GM12875 (cell line): ENCODE data around the gene AIP.

Experiments
- H3K4me3 ChIP-seq: one replicate; pipeline ENCODE4 v1.5.1; 2011; ENCODE audit warnings: low read depth, low read length, control low read depth
- CTCF ChIP-seq: IDR thresholded peaks from 2 replicates; pipeline ENCODE4 v1.5.1; 2011; ENCODE audit warnings: low read depth, mild to moderate bottlenecking, control low read depth, inconsistent platforms, low read length, moderate library complexity, borderline replicate concordance; ENCODE audit not compliant: insufficient read depth

AIP gene

GRCh38 chr11:67450796-67451657, 31.8 kb upstream of the AIP start:
- no peak for TF ChIP-seq CTCF

GRCh38 chr11:67451658-67451976, 31.2 kb upstream of the AIP start:
- H3K4me3 ChIP-seq: no peak overlapping the region
- TF ChIP-seq CTCF: no peak

More at GRCh38 chr11:67450796-67451657, 31.8 kb upstream of the AIP start:
- no peak overlapping the region for H3K4me3 ChIP-seq

- no peak within 1 kb of the TSS for H3K4me3 ChIP-seq
- no peak for TF ChIP-seq CTCF
Measured at GRCh38 chr11:67452141-67452952, 30.5 kb upstream of the AIP start, which contains the start of gene GPR152. TSS of gene GPR152 (minus strand) at chr11:67452729. CDS start at chr11:67452724, 5 bp downstream.

- no peak overlapping the region for H3K4me3 ChIP-seq
- no peak for TF ChIP-seq CTCF
Measured at GRCh38 chr11:67453816-67454732, 28.8 kb upstream of the AIP start.

GRCh38 chr11:67455054-67455453, 27.8 kb upstream of the AIP start, which contains the start of gene CABP4:
TSS of gene CABP4 (plus strand) at chr11:67455354. CDS start at chr11:67455424, 70 bp downstream.
- no peak for TF ChIP-seq CTCF
- H3K4me3 ChIP-seq: no peak within 1 kb of the TSS

- no peak overlapping the region for H3K4me3 ChIP-seq
- no peak for TF ChIP-seq CTCF
Measured at GRCh38 chr11:67456068-67456705, 26.6 kb upstream of the AIP start.
